GM18526 (cell line): ENCODE data around the gene ANKLE2.
A peak's percentile ranks its signal among the peaks of the same experiment; 100 is the strongest.

Experiments used
- POLR2A ChIP-seq: IDR thresholded peaks from 3 replicates; pipeline ENCODE4 v1.6.1; 2011; ENCODE audit not compliant: insufficient read length; ENCODE audit errors: extremely low read depth

The ANKLE2 gene

DNA sequence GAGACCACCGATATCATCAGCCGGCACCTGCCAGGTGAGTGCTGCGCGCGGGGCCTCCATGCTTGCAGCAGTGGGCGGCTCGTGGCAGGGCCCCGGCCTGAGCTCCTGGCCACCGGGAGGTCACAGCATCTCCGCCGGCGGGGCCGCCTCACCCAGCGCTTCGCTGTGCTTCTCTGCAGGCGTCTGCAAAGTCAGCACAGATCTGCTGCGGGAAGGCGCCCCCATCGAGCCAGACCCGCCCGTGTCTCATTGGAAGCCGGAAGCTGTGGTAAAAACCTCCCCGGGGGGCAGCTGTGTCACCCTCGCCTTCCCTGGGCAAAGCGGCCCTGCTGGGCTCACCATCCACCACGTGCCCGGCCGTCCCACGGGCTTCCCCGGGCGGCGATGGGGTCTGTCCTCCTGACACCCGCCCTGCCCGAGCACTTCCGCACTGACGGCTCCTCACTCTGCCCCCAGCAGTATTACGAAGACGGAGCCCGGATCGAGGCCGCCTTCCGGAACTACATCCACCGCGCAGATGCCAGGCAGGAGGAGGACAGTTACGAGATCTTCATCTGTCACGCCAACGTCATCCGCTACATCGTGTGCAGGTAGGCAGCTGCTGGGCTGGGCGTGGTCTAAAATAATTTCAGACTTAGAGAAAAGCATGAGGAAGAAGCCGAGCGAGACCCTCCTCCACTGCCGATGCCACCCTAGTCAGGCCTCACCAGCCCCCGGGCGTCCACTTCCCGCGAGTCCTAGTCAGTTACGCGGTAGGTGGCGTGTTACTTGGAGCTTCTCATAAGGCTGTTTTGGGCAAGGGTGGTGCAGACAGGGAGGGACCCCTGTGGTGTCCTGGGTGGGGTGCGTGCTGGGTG is 43.9 kb downstream of the ANKLE2 start:
- TF ChIP-seq POLR2A: no peak

DNA sequence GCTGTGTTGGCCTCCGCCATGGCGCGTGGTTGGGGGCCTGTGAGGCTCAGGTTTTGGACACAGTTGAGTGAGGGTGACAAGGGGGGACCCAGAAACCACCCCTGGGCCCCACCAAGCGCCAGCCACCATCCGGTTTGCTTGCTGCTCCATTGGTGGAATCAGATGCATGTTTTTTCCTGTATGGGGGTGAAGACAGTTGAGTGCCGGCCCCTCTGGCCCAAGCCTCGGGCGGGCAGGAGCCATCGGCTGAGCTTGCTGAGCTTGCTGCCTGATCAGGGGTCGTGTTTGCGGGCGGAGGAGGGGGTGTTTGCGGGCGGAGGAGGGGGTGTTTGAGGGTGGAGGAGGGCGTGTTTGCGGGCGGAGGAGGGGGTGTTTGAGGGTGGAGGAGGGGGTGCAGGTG is 44.6 kb downstream of the ANKLE2 start:
- no peak for TF ChIP-seq POLR2A

DNA sequence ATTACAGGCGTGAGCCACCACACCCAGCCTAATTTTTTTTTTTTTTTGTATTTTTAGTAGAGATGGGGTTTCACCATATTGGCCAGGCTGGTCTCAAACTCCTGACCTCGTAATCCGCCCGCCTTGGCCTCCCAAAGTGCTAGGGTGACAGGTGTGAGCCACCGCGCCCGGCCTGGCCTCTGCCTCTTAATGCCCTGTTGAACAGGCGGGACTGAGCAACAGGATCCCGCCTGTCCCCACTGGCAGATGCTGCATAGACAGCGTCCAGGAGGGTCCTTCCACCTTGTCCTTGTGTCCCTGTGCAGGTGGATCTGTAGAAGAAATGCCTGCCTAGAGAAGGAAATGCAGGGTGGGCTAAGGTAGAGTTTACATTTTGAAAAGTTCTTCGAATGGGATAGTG is 45.3 kb downstream of the ANKLE2 start:
- no peak for TF ChIP-seq POLR2A

DNA sequence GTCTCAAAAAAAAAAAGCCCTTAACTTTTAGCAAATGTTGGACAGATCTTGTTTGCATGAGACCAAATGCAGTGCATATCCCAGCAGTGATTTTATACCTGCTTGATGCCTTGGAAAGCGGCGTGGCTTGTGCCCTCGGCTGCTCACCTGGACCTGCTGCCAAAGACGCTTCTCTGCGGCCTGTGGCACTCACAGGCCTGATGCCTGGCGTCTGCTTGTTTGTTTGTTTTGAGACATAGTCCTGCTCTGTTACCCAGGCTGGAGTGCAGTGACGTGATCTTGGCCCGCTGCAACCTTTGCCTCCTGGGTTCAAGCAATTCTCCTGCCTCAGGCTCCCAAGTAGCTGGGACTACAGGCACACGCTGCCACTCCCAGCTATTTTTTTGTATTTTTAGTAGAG is 45.8 kb downstream of the ANKLE2 start:
- no peak for TF ChIP-seq POLR2A

DNA sequence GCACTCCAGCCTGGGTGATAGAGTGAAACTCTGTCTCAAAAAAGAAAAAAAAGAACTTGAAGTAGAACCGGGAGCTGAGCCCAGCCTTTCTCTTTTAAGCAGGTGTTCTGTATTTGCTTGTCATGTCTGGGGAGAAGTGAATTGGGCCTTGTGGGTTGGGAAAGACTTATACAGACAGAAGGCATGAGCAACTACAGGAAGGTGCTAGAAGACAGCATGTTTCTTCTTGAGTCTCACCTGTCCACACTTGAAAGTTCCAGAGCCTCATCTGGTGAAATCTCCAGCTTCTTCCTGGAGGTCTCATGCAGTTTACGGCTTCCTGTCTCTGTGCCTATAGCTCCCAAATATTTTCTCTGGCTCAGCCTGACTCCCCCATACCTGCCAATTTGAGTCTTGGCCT is 48.5 kb downstream of the ANKLE2 start:
- TF ChIP-seq POLR2A: no peak

DNA sequence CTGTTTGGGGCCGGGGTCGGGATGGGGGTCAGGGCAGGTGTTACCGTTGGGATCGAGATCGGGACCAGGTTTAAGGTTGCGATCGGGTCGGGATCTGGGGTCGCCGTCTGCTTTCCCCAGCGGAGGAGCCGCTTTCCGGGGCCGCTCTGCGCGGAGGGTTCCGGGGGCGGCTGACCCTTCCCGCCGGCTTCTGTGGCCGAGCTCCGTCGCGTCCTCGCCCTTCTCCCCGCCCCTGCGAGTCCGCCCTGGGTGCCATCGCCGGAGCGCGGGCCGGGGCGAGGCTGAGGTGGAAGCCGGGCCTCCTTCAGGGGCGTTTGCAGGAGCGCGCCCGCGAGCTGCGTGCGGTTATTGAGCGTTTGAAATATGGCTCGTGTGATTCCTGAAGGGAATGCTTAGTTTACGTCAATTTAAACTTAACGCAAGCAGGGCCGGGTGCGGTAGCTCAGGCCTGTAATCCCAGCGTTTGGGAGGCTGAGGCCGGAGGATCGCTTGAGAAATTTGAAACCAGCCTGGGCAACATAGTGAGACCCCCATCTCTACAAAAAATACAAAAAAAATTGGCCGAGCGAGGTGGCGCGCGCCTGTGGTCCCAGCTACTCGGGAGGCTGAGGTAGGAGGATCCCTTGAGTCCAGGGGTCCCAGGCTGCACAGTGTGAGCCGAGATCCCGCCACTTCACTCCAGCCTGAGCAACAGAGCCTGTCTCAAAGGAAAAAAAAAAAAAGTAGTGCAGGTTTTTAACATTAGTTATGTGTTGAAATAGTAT is 50.4 kb downstream of the ANKLE2 start:
- no peak for TF ChIP-seq POLR2A

DNA sequence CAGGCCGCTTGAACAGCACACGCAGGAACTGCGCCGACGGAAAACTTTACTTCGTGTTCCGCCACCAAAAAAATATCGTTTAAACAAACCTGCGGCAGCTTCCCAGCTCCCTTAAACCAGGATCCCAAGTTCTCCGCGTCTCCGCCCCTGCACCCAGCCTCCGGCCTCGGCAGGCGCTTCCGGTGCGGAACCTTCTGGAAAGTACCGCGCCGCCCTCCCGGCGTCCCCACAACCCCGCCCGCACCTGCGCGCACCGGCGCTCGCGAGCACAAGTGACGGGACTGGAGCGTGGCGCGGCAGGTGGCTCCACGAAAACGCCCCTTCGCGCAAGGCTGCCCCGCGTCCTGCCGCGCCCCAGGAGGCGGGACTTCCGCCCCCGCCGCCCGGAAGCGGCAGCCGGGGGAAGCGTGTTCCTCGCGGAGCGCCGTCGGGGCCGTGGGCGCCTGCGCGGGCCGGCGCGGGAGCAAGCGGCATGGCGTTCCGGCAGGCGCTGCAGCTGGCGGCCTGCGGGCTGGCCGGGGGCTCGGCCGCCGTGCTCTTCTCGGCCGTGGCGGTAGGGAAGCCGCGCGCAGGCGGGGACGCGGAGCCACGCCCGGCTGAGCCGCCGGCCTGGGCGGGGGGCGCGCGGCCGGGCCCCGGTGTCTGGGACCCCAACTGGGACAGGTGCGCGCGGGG is 51.1 kb downstream of the ANKLE2 start, which contains the start of gene PGAM5:
Gene PGAM5 (plus strand): TSS at position 438 of the 675 bp plus-strand sequence. CDS start 35 bp downstream, at position 473.
- peak; percentile 89 for TF ChIP-seq POLR2A

DNA sequence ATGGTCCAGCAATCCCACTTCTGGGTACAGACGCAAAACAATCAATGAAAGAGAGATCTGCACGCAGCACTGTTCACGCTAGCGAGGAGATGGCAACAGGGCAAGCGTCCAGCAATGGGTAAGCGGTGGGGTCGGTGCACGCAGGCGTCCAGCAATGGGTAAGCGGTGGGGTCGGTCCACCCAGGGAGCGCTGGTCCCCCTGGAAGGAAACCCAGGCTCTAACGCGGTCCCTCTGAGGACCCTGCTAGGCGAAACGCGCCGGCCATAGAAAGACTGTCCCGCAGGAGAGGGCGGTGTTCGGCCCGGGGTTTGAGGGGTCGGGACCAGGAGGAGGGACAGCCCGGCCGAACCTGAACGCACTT is 51.6 kb downstream of the ANKLE2 start:
- no peak for TF ChIP-seq POLR2A

DNA sequence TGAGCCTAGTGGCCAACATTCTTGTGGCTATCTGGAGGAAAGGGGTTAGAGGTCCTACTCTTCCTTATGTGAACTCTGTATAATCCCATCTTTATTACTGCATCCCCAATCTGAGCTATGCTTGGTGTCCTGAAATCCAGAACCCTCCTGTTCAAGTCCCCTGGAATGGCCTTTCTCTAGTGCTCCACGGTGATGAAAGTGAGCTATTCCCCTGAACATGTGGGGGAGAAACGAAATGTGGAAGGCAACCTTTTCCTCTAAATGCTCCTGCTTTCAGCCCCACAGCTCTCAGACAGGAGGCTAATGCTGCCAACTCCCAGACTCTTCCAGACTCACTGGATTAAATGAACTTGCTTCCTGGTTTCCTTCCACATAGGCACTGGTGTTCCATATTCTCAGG is 53.5 kb downstream of the ANKLE2 start:
- TF ChIP-seq POLR2A: no peak

DNA sequence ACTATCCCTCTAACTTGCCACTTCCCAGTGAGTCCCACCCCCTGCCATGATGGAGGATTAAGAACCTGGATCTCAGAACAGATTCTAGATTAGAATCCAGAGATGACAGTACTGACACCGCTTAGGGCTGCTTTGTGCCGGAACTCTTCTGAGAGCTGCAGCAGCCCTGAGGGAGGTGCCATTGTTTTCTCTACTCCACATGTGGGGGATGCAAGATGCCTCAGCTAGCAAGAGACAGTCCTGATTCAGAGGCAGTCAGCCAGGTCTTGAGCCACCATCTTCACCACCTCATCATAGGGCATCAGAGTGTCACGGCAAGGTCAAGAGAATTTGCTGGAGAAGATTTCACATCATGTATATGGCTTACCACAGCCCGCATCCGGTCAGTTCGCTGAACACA is 54.4 kb downstream of the ANKLE2 start:
- TF ChIP-seq POLR2A: no peak

DNA sequence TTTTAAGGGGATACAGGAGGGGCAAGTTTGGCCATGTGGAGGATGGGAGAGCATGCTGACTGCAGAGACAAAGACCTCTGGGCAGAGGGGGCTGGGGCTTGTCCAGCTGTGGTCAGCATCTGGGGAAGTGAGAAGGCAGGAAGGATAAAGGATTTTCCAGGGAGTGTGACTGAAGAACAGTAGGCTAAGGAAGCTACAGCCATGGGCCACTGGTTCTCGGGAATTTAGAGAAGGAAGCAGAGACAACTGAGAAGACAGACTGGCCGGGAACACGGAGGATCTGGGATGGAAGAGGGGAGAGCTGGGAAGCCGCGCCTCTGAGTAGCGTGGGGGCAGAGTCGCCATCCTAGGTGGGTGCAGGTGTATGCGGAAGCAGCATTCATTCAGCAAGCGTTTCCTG is 58.0 kb downstream of the ANKLE2 start:
- TF ChIP-seq POLR2A: no peak

DNA sequence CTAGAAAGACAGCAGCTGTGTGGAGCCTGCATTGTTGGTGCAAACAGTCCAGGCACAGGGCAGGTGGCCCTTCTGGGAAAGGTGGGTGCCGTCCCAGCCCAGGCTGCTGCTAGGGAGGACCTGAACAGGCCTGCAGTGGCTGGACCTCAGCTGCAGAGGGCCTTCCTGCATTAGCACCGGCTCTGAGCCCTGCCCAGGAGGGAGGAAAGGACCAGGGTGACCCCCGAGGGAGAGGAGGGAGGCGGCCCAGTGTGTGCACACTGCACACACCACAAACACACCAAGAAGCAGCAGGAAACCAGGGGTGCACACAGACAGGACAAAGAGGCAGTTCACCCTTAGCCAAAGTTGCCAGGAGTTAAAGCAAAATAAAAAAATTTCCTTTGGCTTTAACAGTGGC is 59.0 kb downstream of the ANKLE2 start:
- no peak for TF ChIP-seq POLR2A

DNA sequence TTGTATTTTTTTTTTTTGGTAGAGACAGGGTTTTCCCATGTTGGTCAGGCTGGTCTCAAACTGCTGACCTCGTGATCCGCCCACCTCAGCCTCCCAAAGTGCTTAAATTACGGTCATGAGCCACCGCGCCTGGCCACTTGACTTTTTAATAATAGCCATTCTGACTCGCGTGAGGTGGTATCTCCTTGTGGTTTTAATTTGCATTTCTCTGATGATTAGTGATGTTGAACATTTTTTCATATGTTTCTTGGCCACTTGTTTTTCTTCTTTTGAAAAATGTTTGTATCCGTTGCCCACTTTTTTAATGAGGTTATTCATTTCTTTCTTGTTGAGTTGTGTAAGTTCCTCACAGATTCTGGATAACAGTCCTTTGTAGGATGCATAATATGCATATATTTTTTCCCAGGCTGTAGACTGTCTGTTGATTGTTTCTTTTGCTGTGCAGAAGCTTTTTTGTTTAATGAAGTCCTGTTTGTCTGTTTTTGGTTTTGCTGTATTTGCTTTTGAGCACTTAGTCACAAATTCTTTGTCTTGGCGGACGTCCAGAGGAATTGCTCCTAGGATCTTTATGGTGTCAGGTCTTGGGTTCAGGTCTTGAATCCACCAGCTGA is 61.3 kb downstream of the ANKLE2 start:
- TF ChIP-seq POLR2A: no peak

DNA sequence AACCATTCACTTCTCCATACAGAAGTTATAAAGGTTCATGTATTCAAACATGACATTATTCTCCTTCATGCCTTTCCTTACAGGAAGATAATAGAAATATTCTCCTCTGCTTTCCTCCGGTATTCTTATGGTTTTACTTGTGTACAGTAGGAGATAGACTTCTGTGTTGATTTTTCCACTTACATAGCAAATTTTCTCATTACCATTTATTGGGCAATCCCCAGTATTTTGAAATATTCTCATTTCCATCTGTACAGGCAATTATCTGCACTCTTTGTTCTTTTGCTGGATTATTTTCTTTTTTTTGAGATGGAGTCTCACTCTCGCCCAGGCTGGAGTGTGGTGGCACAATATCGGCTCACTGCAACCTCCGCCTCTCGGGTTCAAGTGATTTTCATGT is 63.3 kb downstream of the ANKLE2 start:
- no peak for TF ChIP-seq POLR2A

DNA sequence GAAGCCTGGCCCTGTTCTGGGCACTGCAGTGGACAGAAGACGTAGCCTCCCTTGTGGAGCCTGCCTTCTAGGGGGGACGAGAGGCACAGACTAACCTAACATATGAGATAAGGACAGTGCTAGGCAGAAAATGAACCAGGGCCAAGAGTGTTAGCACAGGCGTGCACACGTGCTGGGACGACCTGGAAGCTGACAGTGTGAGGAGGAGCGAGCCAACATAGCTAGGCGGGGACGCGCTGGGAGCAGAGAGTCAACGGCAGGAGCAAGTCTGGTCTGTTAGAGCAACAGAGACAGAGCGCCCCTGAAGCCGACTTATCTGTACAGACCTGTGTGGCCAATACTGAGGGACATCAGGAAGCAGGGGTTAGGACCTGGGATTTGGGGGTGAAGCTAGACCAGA is 66.2 kb downstream of the ANKLE2 start:
- no peak for TF ChIP-seq POLR2A
